Loucy (cell line): ENCODE results near the gene COL4A5.

Experiments
- H2AFZ ChIP-seq: fragments of 200-600 bp; sonication (generic); 2 replicates; pipeline ENCODE4 v1.6.0; 2016; ENCODE audit warnings: antibody characterized with exemption, mild to moderate bottlenecking, low read length, moderate library complexity
- H3F3A ChIP-seq: fragments of 200-600 bp; 2 replicates; pipeline ENCODE4 v1.6.0; 2016; ENCODE audit warnings: antibody characterized with exemption, low read depth, mild to moderate bottlenecking
- H3K27me3 ChIP-seq: fragments of 200-600 bp; sonication (generic); 2 replicates; pipeline ENCODE4 v1.6.1; 2014; ENCODE audit warnings: low read length, mild to moderate bottlenecking; ENCODE audit not compliant: insufficient read depth, poor library complexity, severe bottlenecking
- H3K36me3 ChIP-seq: fragments of 200-600 bp; sonication (generic); 2 replicates; pipeline ENCODE4 v1.6.1; 2016; ENCODE audit warnings: low read length; ENCODE audit not compliant: insufficient read depth
- H3K4me1 ChIP-seq: fragments of 200-600 bp; sonication (generic); 2 replicates; pipeline ENCODE4 v1.5.1; 2014; ENCODE audit warnings: low read length, mild to moderate bottlenecking; ENCODE audit not compliant: insufficient read depth, poor library complexity, severe bottlenecking
- H3K4me2 ChIP-seq: fragments of 200-600 bp; sonication (generic); 2 replicates; pipeline ENCODE4 v1.6.0; 2014; ENCODE audit warnings: antibody characterized with exemption, low read length, low read depth, mild to moderate bottlenecking; ENCODE audit not compliant: poor library complexity, severe bottlenecking
- H3K4me3 ChIP-seq: fragments of 200-600 bp; sonication (generic); 2 replicates; pipeline ENCODE4 v1.5.1; 2014; ENCODE audit warnings: low read length, mild to moderate bottlenecking, mixed read lengths; ENCODE audit not compliant: poor library complexity, severe bottlenecking
- H3K79me2 ChIP-seq: fragments of 200-600 bp; sonication (generic); 2 replicates; pipeline ENCODE4 v1.6.1; 2014; ENCODE audit warnings: low read length; ENCODE audit not compliant: insufficient read depth
- H3K9ac ChIP-seq: fragments of 200-600 bp; sonication (generic); 2 replicates; pipeline ENCODE4 v1.6.0; 2014; ENCODE audit warnings: mild to moderate bottlenecking, low read depth, low read length, moderate library complexity; ENCODE audit not compliant: poor library complexity, severe bottlenecking
- H3K9me2 ChIP-seq: fragments of 200-600 bp; sonication (generic); replicated peaks from 2 replicates; pipeline ENCODE4 v1.6.1; 2016; ENCODE audit warnings: low read depth, low read length, mixed read lengths
- H3K9me3 ChIP-seq: fragments of 200-600 bp; sonication (generic); 2 replicates; pipeline ENCODE4 v1.6.1; 2014; ENCODE audit warnings: mild to moderate bottlenecking, antibody characterized with exemption, low read length, low read depth; ENCODE audit not compliant: insufficient read depth
- H4K20me1 ChIP-seq: fragments of 200-600 bp; sonication (generic); 2 replicates; pipeline ENCODE4 v1.6.0; 2014; ENCODE audit warnings: antibody characterized with exemption, low read length, mild to moderate bottlenecking; ENCODE audit not compliant: insufficient read depth, poor library complexity, severe bottlenecking
- EZH2phosphoT487 ChIP-seq: fragments of 200-600 bp; IDR thresholded peaks from 2 replicates; pipeline ENCODE4 v1.6.1; 2018; ENCODE audit warnings: antibody characterized with exemption, mild to moderate bottlenecking, moderate library complexity, borderline replicate concordance
- TF ChIP-seq, protein P1 (sequence below): fragments of 200-600 bp; sonication (generic); conservative IDR thresholded peaks from 2 replicates; pipeline ENCODE4 v1.5.1; 2014; ENCODE audit warnings: mild to moderate bottlenecking, antibody characterized with exemption, low read length

Gene COL4A5

DNA sequence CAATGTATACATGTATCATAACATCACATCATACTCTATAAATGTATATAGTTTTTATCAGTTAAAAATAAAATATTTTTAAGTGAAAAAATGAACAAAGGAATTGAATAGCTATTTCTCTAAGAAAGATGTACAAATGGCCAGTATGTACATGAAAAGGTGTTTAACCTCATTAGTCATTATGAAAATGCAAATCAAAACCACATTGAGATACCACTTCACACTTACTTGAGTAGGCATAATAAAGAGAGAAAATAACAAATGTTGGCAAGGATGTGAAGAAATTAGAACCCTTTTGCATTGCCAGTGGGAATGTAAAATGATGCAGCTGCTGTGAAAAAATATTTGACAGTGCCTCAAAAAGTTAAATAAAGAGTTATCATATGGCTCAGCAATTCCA, 201.2 kb downstream of the COL4A5 start:
- Histone ChIP-seq H3K9me3 (no peaks in the 10 kb centered on the region), H3K4me2 (no peak overlapping the region), H3K4me3 (no peak overlapping the region), H3K79me2 (no peaks in the 10 kb centered on the region), H3K4me1 (no peaks in the 10 kb centered on the region), H3F3A (no peaks in the 10 kb centered on the region), H3K9ac (no peak overlapping the region), H4K20me1 (no peaks in the 10 kb centered on the region), H3K9me2 (no peaks in the 10 kb centered on the region), H2AFZ (no peak overlapping the region), H3K27me3 (no peaks in the 10 kb centered on the region), H3K36me3 (no peaks in the 10 kb centered on the region)
- no peak for TF ChIP-seq EZH2phosphoT487

DNA sequence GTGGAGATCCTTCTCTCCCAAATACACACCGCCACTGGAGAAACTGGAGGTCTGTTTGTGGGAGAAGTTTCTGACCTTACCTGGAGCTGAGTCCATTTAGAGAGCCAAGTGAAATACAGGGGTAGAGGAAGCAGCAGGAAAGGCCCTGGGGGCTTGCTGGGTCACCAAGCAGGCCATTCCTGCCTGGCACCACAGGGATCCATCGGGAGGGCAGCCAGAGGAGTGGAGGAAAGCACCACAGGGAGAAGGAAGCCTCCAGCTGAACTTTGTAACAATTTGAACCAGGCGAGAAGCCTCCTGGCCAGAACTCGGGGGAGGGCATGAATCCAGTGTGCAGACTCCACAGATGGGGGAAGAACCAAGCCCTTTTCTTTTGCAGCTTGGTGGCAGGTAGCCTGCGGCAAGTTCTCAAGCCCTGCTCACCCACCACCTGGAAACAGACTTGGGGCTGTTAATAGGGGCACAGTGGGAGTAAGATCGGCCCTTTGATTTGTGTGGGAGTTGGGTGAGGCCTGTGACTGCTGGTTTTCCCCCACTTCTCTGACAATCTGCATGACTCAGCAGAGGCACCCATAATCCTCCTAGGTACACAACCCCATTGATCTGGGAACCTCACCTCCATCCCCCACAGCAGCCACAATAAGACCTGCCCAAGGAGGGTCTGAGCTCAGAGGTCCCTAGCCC, 202.1 kb downstream of the COL4A5 start:
- H3K27me3 ChIP-seq: no peaks in the 10 kb centered on the region
- H3K4me1 ChIP-seq: no peaks in the 10 kb centered on the region
- H3K79me2 ChIP-seq: no peaks in the 10 kb centered on the region
- no peak overlapping the region for H2AFZ ChIP-seq
- H3K9ac ChIP-seq: no peak overlapping the region
- TF ChIP-seq EZH2phosphoT487: no peak
- TF ChIP-seq, protein P1, sequence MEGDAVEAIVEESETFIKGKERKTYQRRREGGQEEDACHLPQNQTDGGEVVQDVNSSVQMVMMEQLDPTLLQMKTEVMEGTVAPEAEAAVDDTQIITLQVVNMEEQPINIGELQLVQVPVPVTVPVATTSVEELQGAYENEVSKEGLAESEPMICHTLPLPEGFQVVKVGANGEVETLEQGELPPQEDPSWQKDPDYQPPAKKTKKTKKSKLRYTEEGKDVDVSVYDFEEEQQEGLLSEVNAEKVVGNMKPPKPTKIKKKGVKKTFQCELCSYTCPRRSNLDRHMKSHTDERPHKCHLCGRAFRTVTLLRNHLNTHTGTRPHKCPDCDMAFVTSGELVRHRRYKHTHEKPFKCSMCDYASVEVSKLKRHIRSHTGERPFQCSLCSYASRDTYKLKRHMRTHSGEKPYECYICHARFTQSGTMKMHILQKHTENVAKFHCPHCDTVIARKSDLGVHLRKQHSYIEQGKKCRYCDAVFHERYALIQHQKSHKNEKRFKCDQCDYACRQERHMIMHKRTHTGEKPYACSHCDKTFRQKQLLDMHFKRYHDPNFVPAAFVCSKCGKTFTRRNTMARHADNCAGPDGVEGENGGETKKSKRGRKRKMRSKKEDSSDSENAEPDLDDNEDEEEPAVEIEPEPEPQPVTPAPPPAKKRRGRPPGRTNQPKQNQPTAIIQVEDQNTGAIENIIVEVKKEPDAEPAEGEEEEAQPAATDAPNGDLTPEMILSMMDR: no peak
- no peaks in the 10 kb centered on the region for H3K9me2 ChIP-seq
- no peaks in the 10 kb centered on the region for H4K20me1 ChIP-seq
- no peaks in the 10 kb centered on the region for H3K36me3 ChIP-seq
- no peaks in the 10 kb centered on the region for H3K9me3 ChIP-seq
- no peaks in the 10 kb centered on the region for H3F3A ChIP-seq
- H3K4me3 ChIP-seq: no peak overlapping the region
- no peak overlapping the region for H3K4me2 ChIP-seq

DNA sequence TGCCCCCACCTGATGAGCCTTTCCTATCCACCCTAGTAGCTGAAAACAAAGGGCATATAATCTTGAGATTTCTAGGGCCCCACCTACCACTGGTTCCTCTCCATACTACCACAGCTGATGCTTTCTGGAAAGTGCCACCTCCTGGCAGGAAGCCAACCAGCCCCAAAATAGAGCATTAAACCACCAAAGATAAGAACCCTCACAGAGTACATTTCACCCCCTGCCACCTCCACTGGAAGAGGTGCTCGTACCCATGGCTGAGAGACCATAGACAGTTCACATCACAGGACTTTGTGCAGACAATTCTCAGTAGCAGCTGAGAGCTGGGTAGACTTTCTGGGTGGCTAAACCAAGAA, 202.6 kb downstream of the COL4A5 start:
- H3K36me3 ChIP-seq: no peaks in the 10 kb centered on the region
- H3K79me2 ChIP-seq: no peaks in the 10 kb centered on the region
- no peak overlapping the region for H2AFZ ChIP-seq
- H3K4me1 ChIP-seq: no peaks in the 10 kb centered on the region
- H3K4me3 ChIP-seq: no peak overlapping the region
- H3K27me3 ChIP-seq: no peaks in the 10 kb centered on the region
- H3K9ac ChIP-seq: no peak overlapping the region
- H3K4me2 ChIP-seq: no peak overlapping the region
- TF ChIP-seq, protein P1: no peak
- no peak for TF ChIP-seq EZH2phosphoT487
- no peaks in the 10 kb centered on the region for H3K9me2 ChIP-seq
- H4K20me1 ChIP-seq: no peaks in the 10 kb centered on the region
- H3F3A ChIP-seq: no peaks in the 10 kb centered on the region
- H3K9me3 ChIP-seq: no peaks in the 10 kb centered on the region

GRCh38 chrX:108664701-108665100, 225.1 kb downstream of the COL4A5 start:
- TF ChIP-seq, protein P1: no peak
- no peak for TF ChIP-seq EZH2phosphoT487
- H4K20me1 ChIP-seq: no peaks in the 10 kb centered on the region
- no peaks in the 10 kb centered on the region for H3K9me3 ChIP-seq
- H3F3A ChIP-seq: no peaks in the 10 kb centered on the region
- H3K36me3 ChIP-seq: no peaks in the 10 kb centered on the region
- H2AFZ ChIP-seq: no peak overlapping the region
- H3K9ac ChIP-seq: no peak overlapping the region
- H3K4me3 ChIP-seq: no peak overlapping the region
- H3K27me3 ChIP-seq: no peaks in the 10 kb centered on the region
- H3K4me2 ChIP-seq: no peak overlapping the region
- no peaks in the 10 kb centered on the region for H3K4me1 ChIP-seq
- no peaks in the 10 kb centered on the region for H3K79me2 ChIP-seq
- H3K9me2 ChIP-seq: no peaks in the 10 kb centered on the region
